HepG2 (cell line): ENCODE results near the gene PLVAP. TPM values are rescaled to one million over a fixed set of nuclear protein-coding genes. Genes with fewer than 3 reads are reported as not detected.

Experiments
- ATAC-seq: fragments of 200-7000 bp; cut with Tn5 transposase; 3 replicates; pipeline ENCODE4 v1.9.1; 2020; ENCODE audit warnings: mild to moderate bottlenecking, moderate library complexity
- BruUV-seq: library from RNA; stranded (reverse); fragments of 400-500 nt; replicated peaks from 2 replicates; lab custom pipeline; 2021; lab: Mats Ljungman, UMichigan
- CTCF ChIA-PET: fragments of 300-600 bp; formaldehyde crosslinking; extraction: SDS; loops from one replicate; lab custom pipeline; 2021; ENCODE audit warnings: low total read pairs, inconsistent platforms, low intra/inter-chr PET ratio; lab: Yijun Ruan, JAX
- POLR2A ChIA-PET: fragments of 350-600 bp; sonication (Branson Sonifier 250); formaldehyde crosslinking; loops from one replicate; lab custom pipeline; 2020; ENCODE audit warnings: antibody characterized with exemption, inconsistent platforms; lab: Yijun Ruan, JAX
- DNase-seq: peaks from one replicate; pipeline ENCODE4 v3.0.0-alpha.2; 2015; ENCODE audit warnings: low spot score
- FAIRE-seq: peaks from 3 replicates; lab custom pipeline; 2011; peaks lifted over from hg19 to GRCh38; lab: Jason Lieb, UNC
- H2AFZ ChIP-seq: one replicate; pipeline ENCODE4 v1.6.1; 2011; ENCODE audit warnings: low read length, inconsistent platforms
- H3K27ac ChIP-seq: fragments of 300-600 bp; 3 replicates; pipeline ENCODE4 v1.8.0; 2011; ENCODE audit warnings: mixed run types, mild to moderate bottlenecking, mixed read lengths, low read length, inconsistent platforms; ENCODE audit not compliant: insufficient read depth; ENCODE audit errors: extremely low read length
- H3K27me3 ChIP-seq, 2 experiments: fragments of 200-600 bp in 1 of 2; 2 replicates in 1 of 2; 3 replicates in 1 of 2; pipeline versions ENCODE4 v1.6.0 to v1.8.0; 2011; ENCODE audit warnings: low read length in 2 of 2, mild to moderate bottlenecking in 2 of 2, moderate library complexity in 2 of 2, inconsistent platforms in 1 of 2; ENCODE audit not compliant: insufficient read depth in 2 of 2, control insufficient read depth in 1 of 2
- H3K36me3 ChIP-seq, 2 experiments: fragments of 200-600 bp in 1 of 2; replicated peaks in 1 of 2; 2 replicates in 1 of 2; 3 replicates in 1 of 2; pipeline versions ENCODE4 v1.5.1 to v1.8.0; 2011; ENCODE audit warnings: low read length in 2 of 2, inconsistent platforms in 1 of 2; ENCODE audit not compliant: insufficient read depth in 2 of 2, control insufficient read depth in 1 of 2
- H3K4me1 ChIP-seq: 2 replicates; pipeline ENCODE4 v1.5.1; 2012; ENCODE audit warnings: low read length, inconsistent platforms; ENCODE audit not compliant: insufficient read depth
- H3K4me2 ChIP-seq: 2 replicates; pipeline ENCODE4 v1.6.0; 2011; ENCODE audit warnings: low read depth, low read length, inconsistent platforms
- H3K4me3 ChIP-seq, 3 experiments: fragments of 200-600 bp in 1 of 3; sonication (generic), shearing (Covaris generic) in 1 of 3; replicated peaks in 1 of 3; 2 replicates each; pipeline ENCODE4 v1.5.1; 2011 to 2016; ENCODE audit warnings: low read length in 3 of 3, inconsistent platforms in 2 of 3, low read depth in 2 of 3, mild to moderate bottlenecking in 2 of 3, control low read depth in 1 of 3, mixed read lengths in 1 of 3; ENCODE audit not compliant: insufficient read depth in 1 of 3
- H3K79me2 ChIP-seq: one replicate; pipeline ENCODE4 v1.6.1; 2011; ENCODE audit warnings: low read length, inconsistent platforms; ENCODE audit not compliant: insufficient read depth
- H3K9ac ChIP-seq: 2 replicates; pipeline ENCODE4 v1.6.0; 2011; ENCODE audit warnings: mild to moderate bottlenecking, low read depth, low read length, inconsistent platforms; ENCODE audit not compliant: insufficient read depth
- H3K9me3 ChIP-seq: 2 replicates; pipeline ENCODE4 v1.5.1; 2012; ENCODE audit warnings: mild to moderate bottlenecking, low read length
- H4K20me1 ChIP-seq: 2 replicates; pipeline ENCODE4 v1.6.0; 2011; ENCODE audit warnings: inconsistent platforms, mild to moderate bottlenecking, low read length, moderate library complexity; ENCODE audit not compliant: insufficient read depth
- MBNL3 ChIP-seq: fragments of 250-450 bp; sonication (Bioruptor Pico); conservative IDR thresholded peaks from 2 replicates; pipeline ENCODE4 v1.8.0; 2022; ENCODE audit warnings: mild to moderate bottlenecking, inconsistent platforms
- ZBTB3 ChIP-seq: sonication (generic); formaldehyde crosslinking; IDR thresholded peaks from 2 replicates; pipeline ENCODE4 v1.4.0; 2020; ENCODE audit warnings: low read depth, mild to moderate bottlenecking, moderate library complexity, missing genetic modification reagents, borderline replicate concordance
- ZMYM2 ChIP-seq: sonication (generic); formaldehyde crosslinking; IDR thresholded peaks from 2 replicates; pipeline ENCODE4 v1.8.0; 2022; ENCODE audit warnings: mild to moderate bottlenecking, missing genetic modification reagents
- ZNF441 ChIP-seq: sonication (generic); formaldehyde crosslinking; IDR thresholded peaks from 2 replicates; pipeline ENCODE4 v1.7.0; 2021; ENCODE audit warnings: missing genetic modification reagents, borderline replicate concordance
- ZNF446 ChIP-seq: sonication (generic); formaldehyde crosslinking; IDR thresholded peaks from 2 replicates; pipeline ENCODE4 v1.5.0; 2020; ENCODE audit warnings: mild to moderate bottlenecking, missing genetic modification reagents
- ZNF460 ChIP-seq: sonication (generic); formaldehyde crosslinking; IDR thresholded peaks from 2 replicates; pipeline ENCODE4 v1.5.1; 2020; ENCODE audit warnings: missing genetic modification reagents, mild to moderate bottlenecking, borderline replicate concordance
- ZNF737 ChIP-seq: sonication (generic); formaldehyde crosslinking; IDR thresholded peaks from 2 replicates; pipeline ENCODE4 v1.5.0; 2020; ENCODE audit warnings: missing genetic modification reagents, mild to moderate bottlenecking, borderline replicate concordance
- ZNF776 ChIP-seq: sonication (generic); formaldehyde crosslinking; IDR thresholded peaks from 2 replicates; pipeline ENCODE4 v1.4.0; 2020; ENCODE audit warnings: mild to moderate bottlenecking, missing genetic modification reagents
- WGBS: methylation state at CpG from one replicate; pipeline ENCODE4 v1.1.6; 2017; ENCODE audit warnings: low lambda C conversion rate; 5-methylcytosine and 5-hydroxymethylcytosine counted together
- in situ Hi-C: cut with HindIII; loops from 2 replicates; pipeline ENCODE4 v1.10.0; 2017; ENCODE audit warnings: low pct_unique_long_range_greater_than_20kb; ENCODE audit not compliant: extremely low pct_ligation_motif_present
- intact Hi-C: fragments of 100-400 bp; cut with micrococcal nuclease; formaldehyde crosslinking; loops from one replicate; pipeline ENCODE4 v1.10.0; 2022; ENCODE audit not compliant: unreplicated experiment
- polyA plus RNA-seq, 8 experiments: library from polyadenylated mRNA; depleted of rRNA in 3 of 8; stranded (reverse) in 7 of 8; unstranded in 1 of 8; fragments of >200 nt; fragmentation: Illumina TruSeq in 4 of 8; extraction: Trizol in 4 of 8; gene quantifications; 2 replicates each; pipeline versions ENCODE4 v1.2.1 to v1.2.3, GENCODE V29; 2011 to 2016; ENCODE audit warnings: low read depth in 4 of 8, missing spikeins in 1 of 8, mixed read lengths in 1 of 8; ENCODE audit not compliant: insufficient read depth in 1 of 8
- total RNA-seq, 5 experiments: library from RNA; depleted of rRNA; stranded (reverse); fragments of >200 nt; fragmentation: Illumina TruSeq; extraction: Trizol; gene quantifications; 2 replicates each; pipeline ENCODE4 v1.2.3, GENCODE V29; 2016; ENCODE audit warnings: low read depth in 1 of 5
- TF ChIP-seq, protein P1 (sequence below): sonication (generic); formaldehyde crosslinking; IDR thresholded peaks from 2 replicates; pipeline ENCODE4 v1.5.0; 2020; ENCODE audit warnings: mild to moderate bottlenecking, missing genetic modification reagents, borderline replicate concordance
- TF ChIP-seq, protein P2 (sequence below): sonication (generic); formaldehyde crosslinking; IDR thresholded peaks from 2 replicates; pipeline ENCODE4 v1.8.0; 2022; ENCODE audit warnings: mild to moderate bottlenecking, missing genetic modification reagents, moderate library complexity
- TF ChIP-seq, protein P3 (sequence below): sonication (generic); formaldehyde crosslinking; IDR thresholded peaks from 2 replicates; pipeline ENCODE4 v1.8.1; 2022; ENCODE audit warnings: mild to moderate bottlenecking, missing genetic modification reagents

The PLVAP gene
- total and polyA plus RNA-seq, 2 of the 13 experiments (the other 11 are each of a cell fraction or from before 2014, with no cell fraction given): 0.26 TPM; not detected in 1

DNA sequence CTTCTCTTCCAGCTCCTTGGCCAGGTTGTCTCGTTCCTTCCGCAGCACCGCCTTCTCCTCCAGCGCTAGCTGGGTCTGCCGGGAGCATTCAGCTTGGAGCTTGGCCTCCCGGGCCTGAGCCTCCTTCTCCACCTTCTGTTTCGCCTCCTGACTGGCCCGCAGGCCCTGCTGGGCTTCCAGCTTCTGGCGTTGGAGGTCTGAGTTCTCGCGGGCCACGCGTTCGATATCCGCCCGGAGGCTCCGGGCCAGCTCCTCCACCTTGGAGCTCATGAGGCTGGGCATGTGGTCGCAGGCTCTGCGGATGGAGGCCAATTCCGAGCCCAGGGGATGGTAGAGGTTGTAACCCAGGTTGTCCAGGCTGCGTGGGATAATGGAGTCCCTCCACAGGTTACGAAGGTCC is 11.8 kb downstream of the PLVAP start:
- no peak for DNase-seq
- H3K4me1 ChIP-seq: no peaks in the 10 kb centered on the region
- ChIA-PET POLR2A (no interaction called here), CTCF (no interaction called here)
- no peak for ATAC-seq
- BruUV-seq: no TSS peak
- H3K9ac ChIP-seq: no peak overlapping the region
- intact Hi-C loops: no loop called here
- no peaks in the 10 kb centered on the region for H3K9me3 ChIP-seq
- H3K79me2 ChIP-seq: no peaks in the 10 kb centered on the region
- no peak overlapping the region for H3K27ac ChIP-seq
- WGBS: 72% methylated on average over 16 of the region's 22 CpGs
- peaks cover 0 to 12% of the 10 kb centered on the region in 2 experiments; a peak in 3 of 5 replicates for H3K27me3 ChIP-seq
- H3K36me3 ChIP-seq: no peaks in the 10 kb centered on the region
- H3K4me2 ChIP-seq: no peak overlapping the region
- TF ChIP-seq, protein P1, sequence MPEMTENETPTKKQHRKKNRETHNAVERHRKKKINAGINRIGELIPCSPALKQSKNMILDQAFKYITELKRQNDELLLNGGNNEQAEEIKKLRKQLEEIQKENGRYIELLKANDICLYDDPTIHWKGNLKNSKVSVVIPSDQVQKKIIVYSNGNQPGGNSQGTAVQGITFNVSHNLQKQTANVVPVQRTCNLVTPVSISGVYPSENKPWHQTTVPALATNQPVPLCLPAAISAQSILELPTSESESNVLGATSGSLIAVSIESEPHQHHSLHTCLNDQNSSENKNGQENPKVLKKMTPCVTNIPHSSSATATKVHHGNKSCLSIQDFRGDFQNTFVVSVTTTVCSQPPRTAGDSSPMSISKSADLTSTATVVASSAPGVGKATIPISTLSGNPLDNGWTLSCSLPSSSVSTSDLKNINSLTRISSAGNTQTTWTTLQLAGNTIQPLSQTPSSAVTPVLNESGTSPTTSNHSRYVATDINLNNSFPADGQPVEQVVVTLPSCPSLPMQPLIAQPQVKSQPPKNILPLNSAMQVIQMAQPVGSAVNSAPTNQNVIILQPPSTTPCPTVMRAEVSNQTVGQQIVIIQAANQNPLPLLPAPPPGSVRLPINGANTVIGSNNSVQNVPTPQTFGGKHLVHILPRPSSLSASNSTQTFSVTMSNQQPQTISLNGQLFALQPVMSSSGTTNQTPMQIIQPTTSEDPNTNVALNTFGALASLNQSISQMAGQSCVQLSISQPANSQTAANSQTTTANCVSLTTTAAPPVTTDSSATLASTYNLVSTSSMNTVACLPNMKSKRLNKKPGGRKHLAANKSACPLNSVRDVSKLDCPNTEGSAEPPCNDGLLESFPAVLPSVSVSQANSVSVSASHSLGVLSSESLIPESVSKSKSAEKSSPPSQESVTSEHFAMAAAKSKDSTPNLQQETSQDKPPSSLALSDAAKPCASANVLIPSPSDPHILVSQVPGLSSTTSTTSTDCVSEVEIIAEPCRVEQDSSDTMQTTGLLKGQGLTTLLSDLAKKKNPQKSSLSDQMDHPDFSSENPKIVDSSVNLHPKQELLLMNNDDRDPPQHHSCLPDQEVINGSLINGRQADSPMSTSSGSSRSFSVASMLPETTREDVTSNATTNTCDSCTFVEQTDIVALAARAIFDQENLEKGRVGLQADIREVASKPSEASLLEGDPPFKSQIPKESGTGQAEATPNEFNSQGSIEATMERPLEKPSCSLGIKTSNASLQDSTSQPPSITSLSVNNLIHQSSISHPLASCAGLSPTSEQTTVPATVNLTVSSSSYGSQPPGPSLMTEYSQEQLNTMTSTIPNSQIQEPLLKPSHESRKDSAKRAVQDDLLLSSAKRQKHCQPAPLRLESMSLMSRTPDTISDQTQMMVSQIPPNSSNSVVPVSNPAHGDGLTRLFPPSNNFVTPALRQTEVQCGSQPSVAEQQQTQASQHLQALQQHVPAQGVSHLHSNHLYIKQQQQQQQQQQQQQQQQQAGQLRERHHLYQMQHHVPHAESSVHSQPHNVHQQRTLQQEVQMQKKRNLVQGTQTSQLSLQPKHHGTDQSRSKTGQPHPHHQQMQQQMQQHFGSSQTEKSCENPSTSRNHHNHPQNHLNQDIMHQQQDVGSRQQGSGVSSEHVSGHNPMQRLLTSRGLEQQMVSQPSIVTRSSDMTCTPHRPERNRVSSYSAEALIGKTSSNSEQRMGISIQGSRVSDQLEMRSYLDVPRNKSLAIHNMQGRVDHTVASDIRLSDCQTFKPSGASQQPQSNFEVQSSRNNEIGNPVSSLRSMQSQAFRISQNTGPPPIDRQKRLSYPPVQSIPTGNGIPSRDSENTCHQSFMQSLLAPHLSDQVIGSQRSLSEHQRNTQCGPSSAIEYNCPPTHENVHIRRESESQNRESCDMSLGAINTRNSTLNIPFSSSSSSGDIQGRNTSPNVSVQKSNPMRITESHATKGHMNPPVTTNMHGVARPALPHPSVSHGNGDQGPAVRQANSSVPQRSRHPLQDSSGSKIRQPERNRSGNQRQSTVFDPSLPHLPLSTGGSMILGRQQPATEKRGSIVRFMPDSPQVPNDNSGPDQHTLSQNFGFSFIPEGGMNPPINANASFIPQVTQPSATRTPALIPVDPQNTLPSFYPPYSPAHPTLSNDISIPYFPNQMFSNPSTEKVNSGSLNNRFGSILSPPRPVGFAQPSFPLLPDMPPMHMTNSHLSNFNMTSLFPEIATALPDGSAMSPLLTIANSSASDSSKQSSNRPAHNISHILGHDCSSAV (CRISPR knock-in tag): no peak
- no peak for TF ChIP-seq ZBTB3 (CRISPR knock-in tag)
- TF ChIP-seq ZNF441: no peak
- TF ChIP-seq MBNL3 (CRISPR knock-in tag): no peak
- TF ChIP-seq ZNF737: no peak
- no peak for TF ChIP-seq ZNF446 (CRISPR knock-in tag)
- TF ChIP-seq, protein P2, sequence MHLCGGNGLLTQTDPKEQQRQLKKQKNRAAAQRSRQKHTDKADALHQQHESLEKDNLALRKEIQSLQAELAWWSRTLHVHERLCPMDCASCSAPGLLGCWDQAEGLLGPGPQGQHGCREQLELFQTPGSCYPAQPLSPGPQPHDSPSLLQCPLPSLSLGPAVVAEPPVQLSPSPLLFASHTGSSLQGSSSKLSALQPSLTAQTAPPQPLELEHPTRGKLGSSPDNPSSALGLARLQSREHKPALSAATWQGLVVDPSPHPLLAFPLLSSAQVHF (CRISPR knock-in tag): no peak
- no peak for TF ChIP-seq ZNF776 (CRISPR knock-in tag)
- TF ChIP-seq ZMYM2 (CRISPR knock-in tag): no peak
- no peak for TF ChIP-seq ZNF460 (CRISPR knock-in tag)
- TF ChIP-seq, protein P3, sequence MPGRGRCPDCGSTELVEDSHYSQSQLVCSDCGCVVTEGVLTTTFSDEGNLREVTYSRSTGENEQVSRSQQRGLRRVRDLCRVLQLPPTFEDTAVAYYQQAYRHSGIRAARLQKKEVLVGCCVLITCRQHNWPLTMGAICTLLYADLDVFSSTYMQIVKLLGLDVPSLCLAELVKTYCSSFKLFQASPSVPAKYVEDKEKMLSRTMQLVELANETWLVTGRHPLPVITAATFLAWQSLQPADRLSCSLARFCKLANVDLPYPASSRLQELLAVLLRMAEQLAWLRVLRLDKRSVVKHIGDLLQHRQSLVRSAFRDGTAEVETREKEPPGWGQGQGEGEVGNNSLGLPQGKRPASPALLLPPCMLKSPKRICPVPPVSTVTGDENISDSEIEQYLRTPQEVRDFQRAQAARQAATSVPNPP (CRISPR knock-in tag): no peak
- H3K4me3 ChIP-seq: no peak overlapping the region
- in situ Hi-C loops: no loop called here
- H4K20me1 ChIP-seq: no peaks in the 10 kb centered on the region
- FAIRE-seq: no peak
- H2AFZ ChIP-seq: no peak overlapping the region
